Activated CD4-positive, alpha-beta T cell treated with anti-CD3 and anti-CD28 coated beads, Interleukin-2, amount 10 ng/mL, durations not matched to agents 24 days and 14 days (primary cell): ENCODE data around the gene BTN1A1. TPM values are rescaled to one million over a fixed set of nuclear protein-coding genes. Genes with fewer than 3 reads are reported as not detected.

Experiments used
- DNase-seq: peaks from one replicate; pipeline ENCODE4 v3.0.0; 2022
- H3K27ac Mint-ChIP-seq: one replicate; pipeline ENCODE4 v1.8.0; 2022; ENCODE audit warnings: mild to moderate bottlenecking, mixed read lengths
- H3K27me3 Mint-ChIP-seq: one replicate; pipeline ENCODE4 v1.8.0; 2022; ENCODE audit warnings: mixed read lengths
- H3K36me3 Mint-ChIP-seq: one replicate; pipeline ENCODE4 v1.8.0; 2022; ENCODE audit warnings: low read depth, mild to moderate bottlenecking, mixed read lengths
- H3K4me1 Mint-ChIP-seq: one replicate; pipeline ENCODE4 v1.8.0; 2021; ENCODE audit warnings: mixed read lengths
- H3K4me3 Mint-ChIP-seq: one replicate; pipeline ENCODE4 v1.8.0; 2022; ENCODE audit warnings: mild to moderate bottlenecking, moderate library complexity, mixed read lengths
- H3K9me3 Mint-ChIP-seq: one replicate; pipeline ENCODE4 v1.8.0; 2021; ENCODE audit warnings: mixed read lengths
- intact Hi-C: fragments of 100-400 bp; cut with micrococcal nuclease; formaldehyde crosslinking; loops from one replicate; pipeline ENCODE4 v1.15.1; 2023
- total RNA-seq: library from RNA; stranded (reverse); gene quantifications from 2 replicates; pipeline ENCODE4 v1.2.3, GENCODE V29; 2022

BTN1A1 gene
- total RNA-seq, 1 donor from 2014 or later = 0.07 TPM

DNA sequence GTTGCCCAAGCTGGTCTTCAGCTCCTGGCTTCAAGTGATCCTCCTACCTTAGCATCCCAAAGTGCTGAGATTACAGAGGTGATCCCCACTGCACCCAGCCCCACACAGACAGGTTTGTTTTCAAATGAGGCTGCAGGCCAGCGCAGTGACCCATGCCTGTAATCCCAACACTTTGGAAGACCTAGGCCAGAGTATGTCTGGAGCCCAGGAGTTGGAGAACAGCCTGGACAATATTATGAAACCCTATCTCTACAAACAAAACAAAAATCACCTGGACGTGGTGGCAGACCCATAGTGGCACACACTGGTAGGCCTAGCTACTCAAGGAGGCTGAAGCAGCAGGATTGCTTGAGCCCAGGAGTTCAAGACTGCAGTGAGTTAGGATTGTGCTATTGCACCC lies 30.1 kb downstream of the BTN1A1 start:
- peaks cover 25% of the 10 kb centered on the region for H3K4me1 Mint-ChIP-seq

DNA sequence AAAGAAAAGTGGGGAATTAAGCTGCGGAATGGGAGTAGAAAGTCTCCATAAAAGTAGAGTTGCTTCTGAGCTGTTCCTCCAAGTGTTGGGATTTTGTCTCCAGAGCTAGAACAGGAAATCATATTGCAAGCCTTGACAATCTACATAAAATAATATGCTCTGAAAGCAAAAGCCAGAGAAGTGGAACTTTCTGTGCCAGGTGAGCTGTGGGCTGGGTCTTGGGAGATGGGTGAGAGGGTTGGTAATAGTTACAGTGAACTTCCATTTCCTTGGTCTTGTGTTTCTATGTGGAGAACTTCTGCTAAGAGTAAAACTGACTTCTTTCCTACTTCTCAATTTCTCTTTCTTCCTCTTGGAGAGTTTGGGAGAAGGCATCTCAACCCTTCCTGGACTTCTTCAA lies 31.8 kb downstream of the BTN1A1 start:
- peaks cover 3% of the 10 kb centered on the region for H3K36me3 Mint-ChIP-seq
- intact Hi-C loops = loop anchor here (1.0 to 2.0 kb wide), 3 partner anchors 11 to 130 kb away; partner anchors contain the start of gene BTN3A1
- H3K9me3 Mint-ChIP-seq = no peaks in the 10 kb centered on the region
- H3K4me1 Mint-ChIP-seq = peaks cover 32% of the 10 kb centered on the region
- H3K27ac Mint-ChIP-seq = peak overlapping the region; percentile 97
- H3K27me3 Mint-ChIP-seq = no peaks in the 10 kb centered on the region
- H3K4me3 Mint-ChIP-seq = peak overlapping the region; percentile 96
- no peak for DNase-seq

More for the DNA sequence above, 30.1 kb downstream of the BTN1A1 start:
- intact Hi-C loops = no loop called here
- H3K9me3 Mint-ChIP-seq = no peaks in the 10 kb centered on the region
- peaks cover 3% of the 10 kb centered on the region for H3K36me3 Mint-ChIP-seq
- H3K4me3 Mint-ChIP-seq = no peak overlapping the region
- no peaks in the 10 kb centered on the region for H3K27me3 Mint-ChIP-seq
- no peak overlapping the region for H3K27ac Mint-ChIP-seq
- DNase-seq = no peak

DNA sequence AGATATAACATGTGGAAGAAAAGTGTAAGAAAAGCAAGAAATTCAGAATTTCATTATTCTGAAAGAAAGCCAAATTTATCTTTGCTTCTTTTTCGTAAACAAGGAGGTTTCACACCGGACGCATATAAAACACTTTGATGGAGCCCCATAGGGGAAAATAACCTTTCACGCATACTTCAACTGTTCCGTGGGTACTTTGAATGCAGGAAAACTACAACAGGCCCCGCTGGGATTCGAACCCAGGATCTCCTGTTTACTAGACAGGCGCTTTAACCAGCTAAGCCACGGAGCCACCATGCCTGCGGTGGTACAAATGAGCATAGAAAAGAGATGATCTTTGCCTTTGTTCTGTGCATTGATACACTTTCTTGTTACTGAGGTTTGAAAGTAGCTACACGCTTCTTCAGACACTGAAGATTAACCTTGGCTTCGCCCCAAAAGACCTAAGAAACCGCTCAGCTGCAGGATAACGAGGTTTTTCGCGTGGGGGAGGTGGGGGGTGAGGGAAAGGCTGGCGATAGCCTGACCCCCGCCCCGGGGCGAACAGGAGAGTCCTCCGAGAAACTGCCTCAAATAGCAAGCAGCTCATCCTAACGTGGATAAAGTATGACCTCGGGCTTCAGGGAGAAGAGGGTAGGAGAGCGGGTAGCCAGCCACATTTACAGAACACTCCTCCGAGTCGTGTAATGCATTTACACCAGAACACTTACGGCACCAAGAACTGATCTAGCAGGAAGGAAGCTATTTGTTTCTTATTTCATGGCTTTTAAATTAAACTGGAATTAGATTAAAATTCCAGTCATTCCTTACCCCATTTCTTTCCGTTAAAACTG lies 32.8 kb downstream of the BTN1A1 start:
- Mint-ChIP-seq H3K9me3 (no peaks in the 10 kb centered on the region), H3K27ac (peak overlapping the region; percentile 97), H3K4me3 (peak overlapping the region; percentile 96), H3K27me3 (peaks cover 2% of the 10 kb centered on the region), H3K36me3 (peaks cover 3% of the 10 kb centered on the region), H3K4me1 (peaks cover 38% of the 10 kb centered on the region)
- DNase-seq = peak; percentile 97
- intact Hi-C loops = loop anchor here (1.0 to 2.0 kb wide), 4 partner anchors 12 to 131 kb away; partner anchors contain the start of gene BTN3A1

DNA sequence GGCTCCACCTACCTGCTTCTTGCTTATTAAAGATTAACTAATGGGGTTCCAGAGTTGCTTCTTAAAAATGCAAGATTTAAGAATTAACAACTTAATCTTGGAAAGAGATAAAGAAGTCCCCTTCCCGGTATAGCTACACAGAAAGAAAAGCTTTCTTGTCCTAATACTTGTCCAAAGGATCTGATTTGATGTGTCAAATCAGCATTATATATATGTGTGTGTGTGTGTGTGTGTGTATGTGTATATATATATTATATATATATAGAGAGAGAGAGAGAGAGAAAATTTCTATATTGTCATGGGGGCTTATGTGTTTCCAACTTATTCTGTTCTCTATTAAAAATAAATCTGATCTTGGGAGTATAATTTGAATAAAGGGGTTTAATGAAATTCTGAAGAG lies 33.4 kb downstream of the BTN1A1 start:
- Mint-ChIP-seq H3K4me3 (peak overlapping the region; percentile 96), H3K27ac (peak overlapping the region; percentile 97), H3K27me3 (peaks cover 2% of the 10 kb centered on the region), H3K36me3 (peaks cover 3% of the 10 kb centered on the region), H3K9me3 (no peaks in the 10 kb centered on the region), H3K4me1 (peaks cover 39% of the 10 kb centered on the region)
- DNase-seq = no peak
- intact Hi-C loops = loop anchor here (1.0 to 2.0 kb wide), 2 partner anchors 35 to 60 kb away; no protein-coding TSS in a partner anchor

DNA sequence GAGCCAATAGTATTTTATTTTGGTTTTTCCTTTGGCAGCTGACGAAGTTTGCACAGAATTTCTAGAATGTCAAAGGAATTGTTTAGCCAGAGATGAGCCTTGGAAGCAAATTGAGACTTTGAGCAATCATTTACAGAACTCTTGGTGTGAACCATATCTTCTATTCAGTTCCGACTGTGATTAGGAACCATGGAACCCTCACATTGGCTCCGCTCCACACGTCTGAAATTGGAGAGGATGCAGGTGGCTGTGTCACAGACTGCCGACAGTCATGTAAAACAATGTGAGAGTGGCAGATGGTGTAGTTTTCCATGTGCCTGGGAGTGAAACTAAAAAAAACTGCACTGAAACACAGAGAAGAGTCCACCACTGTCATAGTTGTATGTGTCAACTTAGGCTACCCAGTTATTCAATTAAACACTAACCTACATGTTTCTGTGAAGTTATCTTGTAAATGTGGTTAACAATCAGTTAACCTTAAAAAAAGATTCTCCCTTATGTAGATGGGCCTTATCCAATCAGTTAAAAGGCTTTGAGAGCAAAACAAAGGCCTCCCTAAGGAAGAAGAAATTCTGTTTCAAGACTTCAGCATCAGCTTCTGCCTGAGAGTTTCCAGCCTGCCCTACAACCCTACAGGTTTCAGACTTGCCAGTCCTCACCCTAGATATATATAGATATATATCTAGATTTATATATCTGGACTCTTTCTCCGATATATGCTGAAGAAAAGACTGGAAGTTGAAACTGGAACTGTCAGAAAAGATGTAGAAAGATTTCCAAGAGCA lies 34.8 kb downstream of the BTN1A1 start:
- peak overlapping the region; percentile 9 for H3K4me3 Mint-ChIP-seq
- H3K4me1 Mint-ChIP-seq = peaks cover 47% of the 10 kb centered on the region
- intact Hi-C loops = loop anchor here (5.0 kb wide), 2 partner anchors 263 to 348 kb away; a partner anchor contains a TSS
- H3K27ac Mint-ChIP-seq = no peak overlapping the region
- H3K27me3 Mint-ChIP-seq = peaks cover 2% of the 10 kb centered on the region
- H3K36me3 Mint-ChIP-seq = peaks cover 8% of the 10 kb centered on the region
- no peaks in the 10 kb centered on the region for H3K9me3 Mint-ChIP-seq
- DNase-seq = no peak

DNA sequence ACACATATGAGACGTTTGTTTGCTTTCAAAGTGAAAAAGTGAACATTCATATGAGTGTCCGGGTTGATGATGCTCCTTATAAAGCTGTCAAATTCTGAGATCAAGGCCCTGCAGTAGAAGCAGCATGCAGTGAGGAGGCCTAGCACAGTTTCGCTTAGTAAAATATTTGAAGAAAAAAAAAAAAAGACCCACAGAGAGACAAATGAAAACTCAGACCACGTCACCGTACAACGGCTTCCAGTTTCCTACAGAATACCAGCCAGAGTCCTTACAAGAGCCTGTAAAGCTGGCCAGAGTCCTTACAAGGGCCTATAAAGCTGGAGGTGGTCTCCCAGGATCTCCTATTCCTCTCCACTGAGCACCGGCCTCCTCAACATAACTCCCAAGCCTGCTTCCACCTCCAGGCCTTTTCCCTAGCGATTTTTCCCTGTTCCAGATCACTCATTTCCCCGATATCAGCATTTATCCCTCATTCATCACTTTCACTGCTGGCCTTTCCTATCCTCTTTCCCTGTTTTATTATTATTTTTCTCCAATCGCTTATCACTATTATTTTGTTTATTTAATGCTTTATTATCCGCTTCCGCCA lies 36.6 kb downstream of the BTN1A1 start:
- intact Hi-C loops = loop anchor here (1.0 to 5.0 kb wide), 8 partner anchors 15 to 349 kb away; partner anchors contain the start of gene ABT1
- peak; percentile 81 for DNase-seq
- peak overlapping the region; percentile 93 for H3K4me3 Mint-ChIP-seq
- peaks cover 2% of the 10 kb centered on the region for H3K27me3 Mint-ChIP-seq
- H3K36me3 Mint-ChIP-seq = peaks cover 20% of the 10 kb centered on the region
- H3K9me3 Mint-ChIP-seq = no peaks in the 10 kb centered on the region
- peaks cover 57% of the 10 kb centered on the region for H3K4me1 Mint-ChIP-seq
- peak overlapping the region; percentile 95 for H3K27ac Mint-ChIP-seq

DNA sequence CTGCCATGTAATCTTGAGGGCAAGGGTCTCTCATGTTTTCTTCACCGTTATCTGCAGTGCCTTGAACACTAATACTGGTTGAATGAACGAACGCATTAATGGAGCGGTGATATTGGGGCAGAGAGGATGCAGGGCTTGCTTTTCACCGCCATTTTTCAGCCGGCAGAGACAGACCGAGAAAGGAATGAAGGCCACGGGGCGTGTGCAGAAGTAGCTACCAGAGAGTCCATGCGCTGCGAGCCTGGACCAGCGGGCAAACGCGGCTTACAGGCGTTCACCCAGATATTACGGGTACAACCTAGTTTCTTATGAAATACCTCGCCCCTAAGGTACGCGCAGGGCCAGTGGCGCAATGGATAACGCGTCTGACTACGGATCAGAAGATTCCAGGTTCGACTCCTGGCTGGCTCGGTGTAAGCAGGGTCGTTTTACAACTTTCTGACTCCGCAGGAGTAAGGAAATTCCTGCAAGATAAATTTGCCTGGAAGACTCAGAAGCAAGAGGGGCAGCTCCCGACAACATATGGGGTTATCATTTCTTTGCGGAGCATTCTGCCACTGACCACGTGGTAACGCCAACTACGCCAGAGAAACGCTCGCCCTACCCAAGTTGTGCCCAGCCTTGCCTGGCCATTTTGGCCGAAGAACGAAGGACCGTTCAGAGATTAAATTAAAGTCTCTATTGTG lies 37.2 kb downstream of the BTN1A1 start:
- Mint-ChIP-seq H3K4me1 (peaks cover 54% of the 10 kb centered on the region), H3K9me3 (no peaks in the 10 kb centered on the region), H3K4me3 (peak overlapping the region; percentile 93), H3K36me3 (peaks cover 23% of the 10 kb centered on the region), H3K27me3 (peaks cover 2% of the 10 kb centered on the region), H3K27ac (peak overlapping the region; percentile 95)
- intact Hi-C loops = loop anchor here (1.0 to 5.0 kb wide), 8 partner anchors 16 to 350 kb away; partner anchors contain the start of gene ABT1
- peak; percentile 96 for DNase-seq

DNA sequence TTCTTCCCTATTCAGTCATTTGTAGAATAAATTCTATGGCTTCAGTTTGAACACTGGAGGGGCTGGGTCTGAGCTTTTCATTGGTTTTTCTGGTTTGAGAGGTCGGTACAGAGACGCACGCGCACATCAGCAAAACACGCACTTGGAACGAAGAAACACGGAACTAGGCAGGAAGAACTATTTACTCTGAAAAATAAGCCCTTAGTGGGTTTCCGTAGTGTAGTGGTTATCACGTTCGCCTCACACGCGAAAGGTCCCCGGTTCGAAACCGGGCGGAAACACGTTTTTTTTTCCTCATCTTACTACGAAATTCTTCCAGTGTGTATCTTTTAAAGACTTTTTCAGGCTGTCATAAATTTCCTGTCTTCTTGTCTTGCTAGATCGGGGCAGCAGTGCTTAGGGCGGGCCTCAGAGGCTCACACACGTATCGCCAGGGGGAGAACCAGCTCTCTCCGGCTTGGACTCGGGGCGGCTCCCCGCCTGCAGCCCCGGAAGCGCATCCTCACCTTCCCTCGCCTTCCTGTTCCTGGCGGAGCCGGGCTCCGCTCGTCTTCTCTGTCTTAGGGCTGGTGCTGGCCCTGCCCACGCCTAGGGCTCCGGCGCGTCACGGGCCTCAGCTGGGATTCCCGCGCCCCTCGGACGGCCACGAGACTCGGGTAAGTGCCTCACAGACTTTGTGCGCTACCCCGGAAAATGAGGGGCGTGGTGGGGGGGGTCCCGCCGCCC lies 37.9 kb downstream of the BTN1A1 start, which contains the start of gene HMGN4:
Gene HMGN4 (plus strand): TSS at position 521 of the 726 bp plus-strand sequence. CDS start 6,841 bp downstream, outside the sequence.
- Mint-ChIP-seq H3K27ac (peak within 1 kb of the TSS; percentile 95), H3K4me1 (peaks cover 51% of the 10 kb centered on the region), H3K9me3 (no peaks in the 10 kb centered on the region), H3K36me3 (peaks cover 26% of the 10 kb centered on the region), H3K27me3 (peaks cover 2% of the 10 kb centered on the region), H3K4me3 (peak within 1 kb of the TSS; percentile 93)
- intact Hi-C loops = loop anchor here (1.0 to 5.0 kb wide), 13 partner anchors 15 to 941 kb away; partner anchors contain the start of gene ABT1
- DNase-seq = peak; percentile 95

DNA sequence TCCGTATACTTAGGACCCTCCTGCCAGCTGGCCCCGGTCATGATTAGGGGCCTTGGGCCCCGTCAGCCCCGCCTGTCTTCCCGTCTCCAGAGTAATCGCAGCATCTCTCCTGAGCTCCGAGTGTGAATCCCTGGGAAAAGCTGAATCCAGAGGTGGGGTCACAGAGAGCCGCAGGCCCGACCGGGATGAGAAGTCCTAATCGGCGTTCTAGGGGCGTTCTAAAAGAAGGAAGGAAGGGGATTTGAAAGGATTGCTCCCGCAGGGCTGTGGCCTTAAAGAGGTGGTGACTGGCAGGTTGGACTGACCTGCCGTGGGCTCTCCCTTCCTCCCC lies 38.4 kb downstream of the BTN1A1 start:
- Mint-ChIP-seq H3K9me3 (no peaks in the 10 kb centered on the region), H3K27ac (peak overlapping the region; percentile 95), H3K4me3 (peak overlapping the region; percentile 93), H3K4me1 (peaks cover 49% of the 10 kb centered on the region), H3K36me3 (peaks cover 27% of the 10 kb centered on the region), H3K27me3 (peaks cover 2% of the 10 kb centered on the region)
- DNase-seq = no peak
- intact Hi-C loops = loop anchor here (1.0 to 5.0 kb wide), 7 partner anchors 15 to 940 kb away; a partner anchor contains a TSS

DNA sequence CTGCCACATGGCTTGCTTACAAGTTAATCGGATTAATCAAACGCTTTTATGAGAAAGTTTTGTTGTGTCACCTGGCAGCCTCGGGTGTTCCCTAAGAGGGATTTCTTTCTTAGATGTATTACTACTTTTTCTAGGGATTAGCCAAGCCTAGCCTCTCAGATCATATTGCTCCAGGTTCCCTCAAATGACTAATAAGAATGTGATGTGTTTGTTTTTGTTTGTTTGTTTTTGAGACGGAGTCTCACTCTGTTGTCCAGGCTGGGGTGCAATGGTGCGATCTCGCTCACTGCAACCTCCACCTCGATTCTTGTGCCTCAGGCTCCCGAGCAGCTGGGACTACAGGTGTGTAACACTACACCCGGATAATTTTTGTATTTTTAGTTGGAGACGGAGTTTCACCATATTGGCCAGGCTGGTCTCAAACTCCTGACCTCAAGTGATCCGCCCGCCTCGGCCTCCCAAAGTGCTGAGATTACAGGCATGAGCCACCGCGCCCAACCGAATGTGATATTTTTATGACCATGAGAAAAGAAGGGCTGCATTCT lies 39.0 kb downstream of the BTN1A1 start:
- peaks cover 31% of the 10 kb centered on the region for H3K36me3 Mint-ChIP-seq
- peak overlapping the region; percentile 95 for H3K27ac Mint-ChIP-seq
- H3K27me3 Mint-ChIP-seq = peaks cover 2% of the 10 kb centered on the region
- no peak for DNase-seq
- intact Hi-C loops = loop anchor here (2.0 to 5.0 kb wide), 3 partner anchors 267 to 940 kb away; a partner anchor contains a TSS
- no peaks in the 10 kb centered on the region for H3K9me3 Mint-ChIP-seq
- H3K4me3 Mint-ChIP-seq = peak overlapping the region; percentile 93
- H3K4me1 Mint-ChIP-seq = peaks cover 49% of the 10 kb centered on the region

DNA sequence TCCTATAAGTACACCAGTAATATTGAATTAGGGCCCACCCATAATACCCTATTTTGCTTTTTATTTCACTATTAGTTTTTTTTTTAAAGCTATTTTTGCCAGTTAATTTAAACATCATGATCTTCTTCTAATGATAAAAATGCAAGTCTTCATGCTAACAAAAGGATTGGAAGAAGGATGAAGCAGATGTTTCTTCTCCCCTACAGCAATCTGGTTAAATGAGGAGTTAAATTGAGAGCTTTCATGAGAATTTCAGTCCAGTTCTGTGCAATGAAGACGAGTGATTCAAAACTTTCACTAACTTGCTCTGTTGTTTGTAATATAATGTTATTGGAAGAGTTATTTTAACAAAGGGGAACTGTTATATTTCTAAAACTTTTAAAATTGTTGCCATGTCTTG lies 41.5 kb downstream of the BTN1A1 start:
- Mint-ChIP-seq H3K27me3 (peaks cover 2% of the 10 kb centered on the region), H3K4me1 (peaks cover 47% of the 10 kb centered on the region), H3K36me3 (peaks cover 50% of the 10 kb centered on the region), H3K9me3 (no peaks in the 10 kb centered on the region), H3K4me3 (no peak overlapping the region), H3K27ac (no peak overlapping the region)
- intact Hi-C loops = no loop called here
- no peak for DNase-seq

DNA sequence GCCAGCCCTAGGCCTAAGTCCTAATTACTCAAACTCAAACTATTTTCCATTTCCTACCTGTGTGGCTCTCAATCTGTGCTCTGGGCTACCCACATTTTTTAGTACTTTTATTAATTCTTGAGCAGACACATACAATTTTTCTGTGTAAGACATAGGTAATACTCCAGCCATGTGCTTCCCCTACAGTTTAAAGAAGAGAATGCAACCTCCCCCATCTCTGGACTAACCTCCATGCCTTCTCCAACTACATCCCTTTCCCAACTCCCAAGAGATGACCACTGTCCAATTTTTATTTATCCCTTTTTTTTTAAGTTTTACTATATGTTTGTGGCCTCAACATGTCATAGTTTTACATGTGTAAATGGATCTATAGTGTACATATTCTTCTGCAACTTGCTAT lies 43.9 kb downstream of the BTN1A1 start:
- H3K27me3 Mint-ChIP-seq = no peaks in the 10 kb centered on the region
- no peak for DNase-seq
- intact Hi-C loops = no loop called here
- H3K4me1 Mint-ChIP-seq = peaks cover 36% of the 10 kb centered on the region
- no peak overlapping the region for H3K27ac Mint-ChIP-seq
- no peak overlapping the region for H3K4me3 Mint-ChIP-seq
- peaks cover 52% of the 10 kb centered on the region for H3K36me3 Mint-ChIP-seq
- no peaks in the 10 kb centered on the region for H3K9me3 Mint-ChIP-seq
